Kidney epithelial cell (primary cell): ENCODE measurements around the gene LRRC51. TPM values are rescaled to one million over a fixed set of nuclear protein-coding genes. Genes with fewer than 3 reads are reported as not detected.

Source experiments
- DNase-seq: peaks from one replicate; pipeline ENCODE4 v3.0.0-alpha.2; 2010; ENCODE audit warnings: low read depth
- H3K27me3 ChIP-seq: 2 replicates; pipeline ENCODE4 v1.6.0; 2011; ENCODE audit warnings: low read length; ENCODE audit not compliant: control insufficient read depth, insufficient read depth
- H3K36me3 ChIP-seq: 2 replicates; pipeline ENCODE4 v1.5.1; 2011; ENCODE audit warnings: low read length; ENCODE audit not compliant: control insufficient read depth, insufficient read depth
- H3K4me3 ChIP-seq: 2 replicates; pipeline ENCODE4 v1.5.1; 2011; ENCODE audit warnings: low read depth, mild to moderate bottlenecking, control low read depth, low read length
- total RNA-seq: library from RNA; depleted of rRNA; stranded (reverse); fragments of >200 nt; gene quantifications from 2 replicates; pipeline ENCODE4 v1.2.3, GENCODE V29; 2015
- TF ChIP-seq, protein P1 (sequence below): IDR thresholded peaks from 2 replicates; pipeline ENCODE4 v1.5.1; 2011; ENCODE audit warnings: mild to moderate bottlenecking, moderate library complexity, low read length, control low read depth, inconsistent platforms; ENCODE audit not compliant: insufficient read depth, poor library complexity, severe bottlenecking

Gene LRRC51, protein sequence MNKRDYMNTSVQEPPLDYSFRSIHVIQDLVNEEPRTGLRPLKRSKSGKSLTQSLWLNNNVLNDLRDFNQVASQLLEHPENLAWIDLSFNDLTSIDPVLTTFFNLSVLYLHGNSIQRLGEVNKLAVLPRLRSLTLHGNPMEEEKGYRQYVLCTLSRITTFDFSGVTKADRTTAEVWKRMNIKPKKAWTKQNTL
- total RNA-seq: 5.7 and 7.3 TPM in 2 replicates

DNA sequence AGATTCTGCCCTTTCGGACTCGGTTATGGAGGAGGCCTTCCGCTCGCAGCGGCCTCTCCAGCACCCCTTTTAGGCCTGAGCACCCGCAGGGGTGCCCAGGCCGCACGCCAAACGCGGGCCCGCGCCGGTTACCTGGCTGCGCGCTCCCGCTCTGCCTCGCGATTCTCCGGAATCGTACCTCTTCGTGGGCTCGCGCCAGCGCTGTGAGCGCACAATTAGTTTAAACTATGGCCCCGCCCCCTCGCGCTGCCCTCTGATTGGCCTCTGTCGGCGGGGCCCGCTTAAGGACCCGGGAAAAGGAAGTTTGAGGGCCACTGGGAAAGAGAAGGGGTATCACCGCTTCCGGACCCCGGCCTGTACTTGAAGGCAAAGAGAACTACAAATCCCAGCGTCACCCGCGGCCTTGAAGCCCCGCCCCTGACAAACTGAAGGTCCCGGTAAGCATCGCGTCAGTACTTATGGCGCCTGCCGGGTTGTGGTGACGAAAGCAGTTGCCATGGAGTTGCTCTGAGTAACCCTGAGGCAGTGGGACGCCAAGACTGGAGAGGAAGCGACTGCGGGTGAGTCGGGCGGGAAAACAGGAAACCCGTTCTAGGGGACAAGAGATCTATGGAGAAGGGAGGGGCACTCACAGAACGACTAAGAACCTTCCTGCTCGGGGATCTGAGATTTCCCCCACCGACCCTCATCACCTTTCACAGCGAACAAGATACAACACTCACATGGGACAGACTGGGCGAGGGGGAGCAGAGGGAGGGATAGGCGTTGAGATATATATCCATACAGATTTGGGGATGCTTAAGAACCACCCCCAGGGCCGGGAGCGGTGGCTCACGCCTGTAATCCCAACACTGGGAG, at the start of gene LRRC51, which contains the start of gene NUMA1:
Gene LRRC51 (plus strand): TSS at position 525 of the 858 bp plus-strand sequence. CDS start 8,234 bp downstream, outside the sequence.
Gene NUMA1 (minus strand): TSS at position 217 of the 858 bp plus-strand sequence. CDS start 44,599 bp downstream, outside the sequence.
- DNase-seq: peak; percentile 100
- Histone ChIP-seq H3K27me3 (no peaks in the 10 kb centered on the region), H3K4me3 (peak within 1 kb of the TSS; percentile 89), H3K36me3 (no peaks in the 10 kb centered on the region)
- TF ChIP-seq, protein P1, sequence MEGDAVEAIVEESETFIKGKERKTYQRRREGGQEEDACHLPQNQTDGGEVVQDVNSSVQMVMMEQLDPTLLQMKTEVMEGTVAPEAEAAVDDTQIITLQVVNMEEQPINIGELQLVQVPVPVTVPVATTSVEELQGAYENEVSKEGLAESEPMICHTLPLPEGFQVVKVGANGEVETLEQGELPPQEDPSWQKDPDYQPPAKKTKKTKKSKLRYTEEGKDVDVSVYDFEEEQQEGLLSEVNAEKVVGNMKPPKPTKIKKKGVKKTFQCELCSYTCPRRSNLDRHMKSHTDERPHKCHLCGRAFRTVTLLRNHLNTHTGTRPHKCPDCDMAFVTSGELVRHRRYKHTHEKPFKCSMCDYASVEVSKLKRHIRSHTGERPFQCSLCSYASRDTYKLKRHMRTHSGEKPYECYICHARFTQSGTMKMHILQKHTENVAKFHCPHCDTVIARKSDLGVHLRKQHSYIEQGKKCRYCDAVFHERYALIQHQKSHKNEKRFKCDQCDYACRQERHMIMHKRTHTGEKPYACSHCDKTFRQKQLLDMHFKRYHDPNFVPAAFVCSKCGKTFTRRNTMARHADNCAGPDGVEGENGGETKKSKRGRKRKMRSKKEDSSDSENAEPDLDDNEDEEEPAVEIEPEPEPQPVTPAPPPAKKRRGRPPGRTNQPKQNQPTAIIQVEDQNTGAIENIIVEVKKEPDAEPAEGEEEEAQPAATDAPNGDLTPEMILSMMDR: no peak

DNA sequence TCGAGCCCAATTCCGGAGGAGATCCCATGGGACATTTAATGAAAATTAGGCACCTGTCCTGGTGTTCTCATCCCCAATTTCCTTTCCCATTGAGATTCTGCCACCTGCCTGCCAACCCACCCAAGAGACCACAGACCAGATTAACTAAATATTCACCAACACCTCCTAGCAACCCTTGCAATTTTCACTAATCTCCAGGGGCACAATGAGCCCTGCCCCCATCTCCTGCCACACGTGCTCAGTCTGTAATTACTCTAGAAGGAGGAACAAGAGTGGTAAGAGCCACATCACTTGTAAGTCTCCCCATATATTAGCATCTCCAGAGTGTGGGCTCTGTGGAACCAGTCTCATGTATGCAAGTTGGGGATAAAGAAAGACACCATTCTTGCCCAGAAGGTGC, 44.0 kb upstream of the LRRC51 start:
- Histone ChIP-seq H3K27me3 (no peaks in the 10 kb centered on the region), H3K4me3 (no peak overlapping the region), H3K36me3 (no peaks in the 10 kb centered on the region)
- no peak for DNase-seq
- TF ChIP-seq, protein P1: no peak

DNA sequence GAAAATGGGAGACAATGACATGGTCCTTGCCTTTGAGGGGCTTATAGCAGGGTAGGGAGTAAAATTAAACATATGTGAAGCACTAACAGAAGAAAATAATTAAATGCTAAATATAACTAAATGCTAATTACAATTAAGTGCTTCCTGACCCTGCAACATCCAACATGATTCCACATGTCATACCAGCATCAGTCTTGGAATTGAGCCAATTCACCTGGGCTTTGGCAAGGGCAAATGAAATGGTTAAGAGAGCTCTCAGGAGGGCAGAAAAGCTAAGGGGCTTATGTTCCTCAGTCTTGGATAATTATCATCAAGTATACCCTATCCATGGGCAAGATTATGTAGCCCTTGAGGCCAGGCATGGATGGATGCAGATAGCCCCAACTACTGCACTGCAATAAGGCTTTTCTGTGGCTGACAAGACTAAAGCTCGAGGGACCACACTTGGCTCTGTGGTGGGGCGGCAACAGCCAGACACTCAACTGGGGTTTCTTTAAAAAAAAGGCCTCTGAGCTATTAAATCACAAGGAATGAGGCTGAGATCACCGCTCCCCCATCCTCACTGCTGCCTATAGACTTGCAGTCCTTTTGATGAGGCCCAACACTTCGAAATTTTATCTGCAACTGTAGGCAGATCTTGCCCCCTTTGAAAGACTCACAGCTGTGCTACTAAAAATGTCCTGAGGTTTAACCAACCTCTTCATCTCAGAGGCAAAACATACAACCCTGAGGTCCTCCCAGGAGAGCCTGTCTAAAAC, 42.9 kb upstream of the LRRC51 start:
- Histone ChIP-seq H3K4me3 (no peak overlapping the region), H3K27me3 (no peaks in the 10 kb centered on the region), H3K36me3 (no peaks in the 10 kb centered on the region)
- DNase-seq: no peak
- TF ChIP-seq, protein P1: no peak

DNA sequence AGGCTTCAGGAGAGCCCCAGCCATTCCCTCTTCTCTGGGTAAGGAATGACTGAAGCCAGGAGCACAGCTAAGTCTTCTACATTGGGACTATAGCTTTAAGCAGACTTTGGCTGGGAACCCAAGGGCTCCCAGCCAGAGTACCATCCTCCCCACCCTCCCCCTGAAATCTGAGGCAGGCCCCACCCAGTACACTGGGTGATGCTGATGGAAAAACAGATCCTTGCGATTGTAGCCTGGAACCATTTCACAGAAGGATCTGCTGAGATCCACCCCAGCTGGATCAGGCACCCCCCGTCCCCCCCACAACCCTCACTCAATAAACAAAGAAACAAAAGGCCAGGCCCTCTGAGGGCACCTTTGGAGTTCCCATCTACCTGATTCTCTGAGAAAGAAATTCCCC, 42.2 kb upstream of the LRRC51 start:
- TF ChIP-seq, protein P1: no peak
- no peaks in the 10 kb centered on the region for H3K36me3 ChIP-seq
- no peaks in the 10 kb centered on the region for H3K27me3 ChIP-seq
- DNase-seq: no peak
- no peak overlapping the region for H3K4me3 ChIP-seq

DNA sequence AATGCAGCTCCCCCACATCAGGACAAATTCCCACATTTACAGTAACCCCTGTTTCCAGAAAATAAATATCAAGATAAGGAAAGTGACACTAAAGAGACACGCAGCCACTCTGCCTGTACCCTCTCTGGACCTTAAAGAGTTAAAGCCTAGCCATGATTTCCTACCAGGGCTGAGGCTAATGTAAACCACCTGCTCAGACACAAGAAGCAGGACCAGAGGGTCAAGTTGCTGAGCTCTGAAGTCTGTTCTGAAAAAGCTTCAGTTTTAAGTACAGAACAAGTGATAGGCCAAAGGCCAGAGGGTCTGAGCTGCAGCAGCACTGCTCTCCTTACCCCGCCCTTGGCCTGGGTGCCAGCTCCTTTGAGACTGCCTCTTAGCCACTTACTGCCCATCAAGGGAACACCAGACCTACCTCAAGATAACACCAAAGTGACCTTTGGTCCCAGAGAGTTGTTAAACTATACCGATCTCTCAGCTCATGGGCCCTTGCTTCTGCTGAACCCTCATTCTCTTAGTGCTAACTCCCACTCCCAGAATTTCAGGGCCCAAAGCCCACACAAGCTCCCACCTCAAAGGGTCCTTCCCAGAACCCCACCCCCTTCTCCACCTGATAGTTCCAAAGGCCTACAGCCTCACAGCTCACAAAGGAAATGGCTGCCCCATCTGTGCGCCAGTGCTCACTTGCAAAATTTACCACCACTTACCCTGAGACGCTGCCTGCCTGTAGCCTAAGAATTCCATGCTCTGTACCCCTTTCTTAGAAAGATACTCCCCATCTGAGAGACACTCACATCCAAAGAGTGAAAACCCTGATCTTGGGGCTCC, 41.4 kb upstream of the LRRC51 start:
- TF ChIP-seq, protein P1: no peak
- Histone ChIP-seq H3K27me3 (no peaks in the 10 kb centered on the region), H3K4me3 (peak overlapping the region; percentile 55), H3K36me3 (no peaks in the 10 kb centered on the region)
- no peak for DNase-seq
